ENCODE data around the gene AMPD3.

The AMPD3 gene

GRCh38 chr11:10544491-10545465, 89.7 kb downstream of the AMPD3 start:
- no peak for TF ChIP-seq CTCF (IDR thresholded peaks at IDR 0.05; ENCODE audit: low read depth, low read length)
- no peak overlapping the region for H3K4me3 ChIP-seq (ENCODE audit: low read depth, low read length)

GRCh38 chr11:10550503-10551289, 95.6 kb downstream of the AMPD3 start:
- no peak for TF ChIP-seq CTCF (IDR thresholded peaks at IDR 0.05; ENCODE audit: low read depth, low read length)

GRCh38 chr11:10551290-10551592, 96.2 kb downstream of the AMPD3 start:
- TF ChIP-seq CTCF (IDR thresholded peaks at IDR 0.05; ENCODE audit: low read depth, low read length): no peak

More at GRCh38 chr11:10550503-10551289, 95.6 kb downstream of the AMPD3 start:
- H3K4me3 ChIP-seq (ENCODE audit: low read depth, low read length): no peak overlapping the region

GRCh38 chr11:10551845-10552352, 96.8 kb downstream of the AMPD3 start:
- no peak overlapping the region for H3K4me3 ChIP-seq (ENCODE audit: low read depth, low read length)

More at GRCh38 chr11:10551290-10551592, 96.2 kb downstream of the AMPD3 start:
- no peak overlapping the region for H3K4me3 ChIP-seq (ENCODE audit: low read depth, low read length)

GRCh38 chr11:10556590-10556989, 101.5 kb downstream of the AMPD3 start:
- no peak for TF ChIP-seq CTCF (IDR thresholded peaks at IDR 0.05; ENCODE audit: low read depth, low read length)
- no peak overlapping the region for H3K4me3 ChIP-seq (ENCODE audit: low read depth, low read length)

More at GRCh38 chr11:10551845-10552352, 96.8 kb downstream of the AMPD3 start:
- no peak for TF ChIP-seq CTCF (IDR thresholded peaks at IDR 0.05; ENCODE audit: low read depth, low read length)

Measured in WI38 (cell line).